Fibroblast of skin of right biceps (primary cell): ENCODE data around the gene XIRP1.

Experiments used
- DNase-seq: peaks from one replicate; pipeline ENCODE4 v3.0.0-alpha.2; 2013

The XIRP1 gene

DNA sequence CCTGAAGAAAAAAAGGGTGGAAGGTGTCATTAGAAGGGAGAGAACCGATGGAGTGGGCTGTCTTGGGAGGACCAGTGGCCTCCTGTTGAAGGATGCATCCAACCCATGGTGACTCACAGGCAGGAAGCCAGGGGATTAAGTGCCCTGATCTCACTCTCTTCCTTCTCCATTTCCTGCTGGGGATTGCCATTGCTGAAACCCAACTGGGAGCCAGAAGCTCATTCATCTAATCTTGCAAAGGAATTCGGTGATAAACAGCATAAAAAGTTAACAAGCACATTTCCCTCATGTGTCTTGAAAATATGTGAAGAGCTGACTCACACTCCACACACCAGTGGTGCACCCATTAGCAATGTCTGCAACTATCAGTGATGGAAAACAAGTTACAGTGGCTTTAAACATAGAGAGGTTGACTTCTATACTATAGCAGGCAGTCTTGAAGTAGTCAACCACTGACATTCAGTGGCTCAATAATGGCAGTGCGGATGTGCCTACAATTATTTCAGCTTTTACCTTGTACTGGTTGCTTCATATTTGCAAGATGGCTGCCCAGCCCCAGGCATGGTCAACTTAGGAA lies 26.2 kb downstream of the XIRP1 start:
- peak; percentile 99 for DNase-seq

DNA sequence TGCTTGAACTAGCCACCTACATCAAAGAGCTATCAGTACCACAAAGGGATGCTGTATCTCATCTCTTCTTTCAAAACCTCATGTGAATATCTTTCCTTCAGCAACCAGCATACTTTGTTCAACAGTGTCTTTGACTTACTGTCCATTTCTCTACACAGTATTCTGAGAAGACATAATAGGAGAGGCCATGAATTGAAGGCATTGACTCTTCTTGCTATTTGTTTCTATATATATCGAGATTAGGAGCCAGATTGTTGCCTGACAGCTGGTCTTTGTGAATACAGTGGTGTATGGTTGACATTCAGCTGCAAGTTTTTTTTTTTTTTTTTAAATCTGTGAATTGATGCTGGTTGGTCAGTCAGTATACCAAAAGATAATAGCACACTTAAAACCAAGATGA lies 26.9 kb downstream of the XIRP1 start:
- DNase-seq: no peak

DNA sequence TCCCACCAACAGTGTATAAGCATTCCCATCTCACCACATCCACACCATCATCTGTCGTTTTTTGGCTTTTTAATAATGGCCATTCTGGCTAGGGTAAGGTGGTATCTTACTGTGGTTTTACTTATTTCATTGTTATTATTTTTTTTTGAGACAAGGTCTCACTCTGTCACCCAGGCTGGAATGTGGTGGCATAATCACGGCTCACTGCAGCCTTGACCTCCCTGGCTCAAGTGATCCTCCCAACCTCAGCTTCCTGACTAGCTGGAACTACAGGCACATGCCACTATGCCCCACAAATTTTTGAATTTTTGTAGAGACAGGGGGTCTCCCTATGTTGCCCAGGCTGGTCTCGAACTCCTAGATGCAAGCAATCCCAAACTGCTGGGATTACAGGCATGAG lies 28.0 kb downstream of the XIRP1 start:
- no peak for DNase-seq

DNA sequence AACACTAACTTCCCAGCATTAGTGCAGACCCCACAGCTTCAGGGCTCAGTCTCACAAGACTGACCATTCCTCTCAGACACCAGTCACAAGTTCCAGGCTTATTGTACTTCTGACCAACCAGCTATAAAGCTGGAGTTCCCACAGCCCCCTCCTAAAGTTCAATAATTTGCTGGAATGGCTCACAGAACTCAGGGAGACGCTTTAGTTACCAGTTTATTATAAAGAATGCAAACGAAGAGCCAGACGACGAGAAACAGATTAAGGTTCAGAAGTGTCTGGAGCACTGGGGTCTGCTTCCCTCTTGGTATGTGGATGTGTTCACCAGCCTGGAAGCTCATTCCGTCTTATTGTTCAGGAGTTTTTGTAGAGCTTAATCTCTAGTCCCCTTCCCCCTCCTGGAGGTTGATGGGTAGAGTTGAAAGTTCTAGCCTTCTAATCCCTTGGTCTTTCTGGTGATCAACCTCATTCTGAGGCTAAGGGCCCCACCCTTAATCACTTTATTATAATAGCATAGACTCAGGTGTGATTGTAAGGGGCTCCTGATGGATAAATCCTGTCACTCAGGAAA lies 34.2 kb downstream of the XIRP1 start:
- no peak for DNase-seq

DNA sequence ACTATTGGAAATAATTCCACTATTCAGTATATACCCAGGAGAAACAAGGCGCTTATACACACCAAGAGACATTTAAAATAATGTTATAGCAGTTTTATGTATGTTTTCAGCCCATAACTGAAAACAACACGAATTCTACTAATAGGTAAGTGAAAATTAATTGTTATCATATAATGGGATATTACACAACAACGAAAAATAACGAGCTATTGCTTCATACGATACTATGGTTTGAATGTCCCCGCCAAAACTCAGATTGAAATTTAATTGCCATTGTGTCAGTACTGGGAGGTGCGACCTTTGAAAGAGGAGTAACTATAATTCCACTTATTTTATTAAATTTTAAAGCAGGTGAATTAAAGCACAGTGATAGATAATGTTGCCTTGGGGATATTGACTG lies 35.0 kb downstream of the XIRP1 start:
- no peak for DNase-seq

DNA sequence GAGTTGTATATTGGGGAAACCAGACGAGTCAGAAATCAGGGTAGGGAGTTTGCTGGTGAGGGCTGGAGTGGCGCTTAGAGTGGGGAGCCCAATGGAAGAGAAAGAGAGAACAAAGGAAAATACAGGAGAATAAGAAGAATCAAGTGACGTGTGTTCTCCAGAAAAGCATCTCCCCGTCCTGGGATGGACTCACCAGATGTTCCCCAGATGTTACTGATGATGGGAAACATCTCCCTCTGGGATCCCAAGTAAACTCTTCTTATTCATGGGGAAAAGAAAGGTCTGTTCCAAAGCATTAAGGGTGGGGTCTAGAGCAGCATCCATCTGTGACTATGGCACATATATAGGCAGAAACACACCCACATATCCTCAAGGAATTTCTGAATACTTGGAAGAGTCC lies 36.0 kb downstream of the XIRP1 start:
- DNase-seq: no peak

DNA sequence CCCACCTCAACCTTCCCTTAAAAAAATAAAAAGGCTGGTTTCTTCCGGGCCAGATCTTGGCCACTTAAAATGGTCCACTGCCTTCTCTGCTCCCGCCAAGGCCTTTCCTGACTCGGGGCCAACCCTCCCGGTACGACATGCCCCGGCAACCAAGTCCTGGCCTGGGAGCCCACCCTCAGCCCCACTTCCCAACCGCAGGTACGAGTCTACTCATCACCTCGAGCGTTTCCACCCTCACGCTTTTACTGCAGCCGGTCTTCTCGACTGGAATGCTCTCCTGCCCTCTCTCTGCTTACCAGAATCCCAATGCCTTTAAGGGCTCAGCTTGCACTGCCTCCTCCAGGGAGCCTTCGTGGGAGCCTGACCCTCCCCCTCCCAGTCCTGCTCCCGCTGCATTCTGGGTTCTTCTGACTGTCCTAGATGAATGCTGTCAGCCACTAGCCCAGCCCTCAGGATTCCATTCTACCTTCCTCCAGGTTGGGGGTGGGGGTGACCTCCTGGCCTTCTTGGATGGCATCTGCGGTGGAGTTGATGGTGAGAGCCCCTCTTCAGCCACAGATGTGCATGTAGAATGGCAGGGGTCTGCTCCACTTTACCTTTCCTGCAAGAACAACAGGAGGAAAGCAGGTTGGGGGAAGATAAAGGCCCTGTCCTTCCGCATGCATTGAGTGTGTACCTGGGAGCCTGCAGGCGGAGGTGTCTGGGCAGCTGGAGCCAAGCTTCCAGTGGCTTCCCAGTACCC lies 37.9 kb downstream of the XIRP1 start:
- peak; percentile 53 for DNase-seq

DNA sequence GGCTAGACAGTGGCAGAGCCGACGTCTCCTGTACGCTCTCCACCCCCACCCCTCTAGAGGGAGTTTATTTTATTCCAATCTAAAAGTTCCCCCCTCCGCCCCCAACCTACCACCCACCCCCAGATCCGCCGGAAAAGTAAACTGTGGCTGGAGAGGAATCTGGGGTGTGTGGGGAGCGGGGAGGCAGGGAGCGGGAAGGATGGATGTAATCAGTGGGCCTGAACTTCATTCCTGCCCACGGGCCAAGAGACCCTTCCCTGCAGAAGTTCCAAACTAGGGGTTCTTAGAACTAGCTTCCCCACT lies 38.5 kb downstream of the XIRP1 start:
- DNase-seq: no peak

DNA sequence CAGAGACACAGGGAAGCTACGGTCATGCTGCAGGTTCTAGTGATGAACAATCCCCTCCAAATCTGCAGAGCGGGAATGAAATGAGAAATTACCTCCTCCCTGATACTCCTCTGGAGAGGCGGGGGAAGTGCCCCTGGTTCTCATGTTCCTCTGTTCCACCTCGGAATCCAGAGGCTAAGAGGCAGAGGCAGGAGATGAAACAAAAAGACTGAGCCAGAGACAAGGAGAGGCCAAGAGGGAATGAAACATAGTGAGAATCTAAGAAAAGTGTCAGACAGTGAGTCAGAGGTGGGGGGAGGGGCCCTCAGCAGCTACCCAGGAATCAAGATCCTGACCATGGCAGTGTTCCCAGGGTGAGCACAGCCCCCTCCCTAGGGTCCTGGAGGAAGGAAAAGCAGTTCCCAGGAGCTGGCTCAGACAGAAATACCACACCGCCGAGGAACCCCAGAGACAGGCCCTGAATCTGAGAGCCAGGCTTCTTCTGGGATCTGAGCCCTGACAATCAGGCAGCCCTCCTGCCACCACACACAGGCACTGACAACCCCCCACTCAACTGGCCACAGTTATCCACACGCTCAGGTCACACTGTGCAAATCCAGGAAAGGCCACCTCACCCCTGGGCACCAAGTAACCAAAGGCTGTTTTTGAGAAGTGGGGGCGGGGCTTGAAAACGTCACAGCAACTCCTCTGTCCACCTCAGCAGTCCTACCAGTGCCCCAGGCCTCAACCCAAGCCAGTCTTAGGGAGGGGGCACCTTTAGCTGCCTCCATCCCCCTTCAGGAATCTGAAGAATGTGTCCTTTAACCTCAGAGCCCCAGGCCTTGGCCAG lies 41.4 kb downstream of the XIRP1 start:
- DNase-seq: peak; percentile 100

DNA sequence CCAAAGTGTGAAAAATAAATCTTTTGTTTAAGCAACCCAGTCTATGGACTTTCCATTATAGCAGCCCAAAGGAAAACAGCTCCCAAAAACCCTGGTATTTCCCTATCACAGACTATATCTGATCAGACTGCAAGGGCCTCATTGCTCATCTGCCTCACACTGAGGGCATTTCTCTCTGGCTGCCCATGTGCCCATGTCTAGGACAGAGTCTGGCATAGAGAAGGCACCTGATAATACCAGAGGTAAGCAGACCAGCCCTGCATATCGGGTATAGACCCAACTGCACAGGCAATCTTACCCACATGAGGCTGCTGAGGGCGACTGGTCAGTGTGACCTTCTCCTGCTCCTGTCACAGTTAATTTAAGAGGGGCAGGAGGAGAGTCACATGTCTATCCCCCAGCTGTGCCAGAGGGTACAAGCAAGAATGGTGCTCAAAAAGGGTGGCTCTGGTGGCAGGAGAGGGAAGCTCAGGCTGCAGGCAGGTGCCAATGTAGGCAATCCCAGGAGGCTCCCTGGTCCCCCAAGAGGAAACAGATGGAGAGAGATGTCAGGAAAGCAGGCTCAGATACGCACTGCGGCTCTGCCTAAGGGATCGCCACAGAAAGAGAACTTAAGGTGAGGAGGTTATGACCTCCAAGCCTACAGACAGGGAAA lies 42.1 kb downstream of the XIRP1 start:
- no peak for DNase-seq

DNA sequence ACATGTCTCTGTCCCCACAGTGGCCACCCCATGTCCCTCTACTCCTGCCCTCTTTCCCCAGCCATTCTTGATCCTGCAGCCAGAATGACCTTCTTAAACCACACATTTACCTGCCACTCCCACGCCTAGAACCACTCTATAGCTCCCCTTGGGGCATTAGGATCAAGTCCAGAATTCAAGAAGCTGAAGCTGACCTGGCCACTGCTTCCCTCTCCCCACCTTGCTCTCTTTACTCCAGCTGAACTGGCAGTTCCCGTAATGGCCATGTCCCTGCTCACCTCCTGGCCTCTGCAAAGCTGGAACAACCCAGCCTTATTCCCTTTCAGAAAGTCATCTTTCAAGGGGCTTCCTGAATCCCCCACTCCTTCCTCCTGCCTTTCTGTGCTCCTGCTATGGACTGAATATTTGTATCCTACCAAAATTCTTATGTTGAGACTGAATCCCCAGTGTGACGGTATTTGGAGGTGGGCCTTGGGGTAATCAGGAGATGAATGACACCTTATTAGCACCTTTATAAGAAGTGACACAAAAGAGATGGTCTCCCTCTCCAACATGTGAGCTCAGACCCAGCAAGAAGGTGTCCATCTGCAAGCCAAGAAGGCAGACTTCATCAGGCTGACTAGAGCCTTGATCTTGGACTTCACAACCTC lies 42.8 kb downstream of the XIRP1 start:
- no peak for DNase-seq

DNA sequence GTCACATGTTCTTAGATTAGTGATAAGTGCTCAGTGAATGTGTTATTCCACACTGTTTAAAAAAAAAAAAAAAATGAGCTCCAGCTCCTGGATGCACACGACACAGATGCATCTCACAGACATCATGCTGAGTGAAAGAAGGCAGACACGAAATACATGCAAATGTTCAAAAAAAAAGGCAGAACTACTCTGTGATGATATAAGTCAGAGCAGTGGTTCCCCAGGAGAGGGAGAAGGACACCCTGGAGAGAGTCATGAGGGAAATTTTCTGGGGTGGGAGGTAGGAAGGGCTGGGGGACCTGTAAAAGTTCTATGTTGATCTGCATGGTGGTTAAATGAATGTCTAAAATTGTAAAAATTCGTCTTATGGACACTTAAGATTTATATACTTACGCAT lies 43.3 kb downstream of the XIRP1 start:
- DNase-seq: no peak

DNA sequence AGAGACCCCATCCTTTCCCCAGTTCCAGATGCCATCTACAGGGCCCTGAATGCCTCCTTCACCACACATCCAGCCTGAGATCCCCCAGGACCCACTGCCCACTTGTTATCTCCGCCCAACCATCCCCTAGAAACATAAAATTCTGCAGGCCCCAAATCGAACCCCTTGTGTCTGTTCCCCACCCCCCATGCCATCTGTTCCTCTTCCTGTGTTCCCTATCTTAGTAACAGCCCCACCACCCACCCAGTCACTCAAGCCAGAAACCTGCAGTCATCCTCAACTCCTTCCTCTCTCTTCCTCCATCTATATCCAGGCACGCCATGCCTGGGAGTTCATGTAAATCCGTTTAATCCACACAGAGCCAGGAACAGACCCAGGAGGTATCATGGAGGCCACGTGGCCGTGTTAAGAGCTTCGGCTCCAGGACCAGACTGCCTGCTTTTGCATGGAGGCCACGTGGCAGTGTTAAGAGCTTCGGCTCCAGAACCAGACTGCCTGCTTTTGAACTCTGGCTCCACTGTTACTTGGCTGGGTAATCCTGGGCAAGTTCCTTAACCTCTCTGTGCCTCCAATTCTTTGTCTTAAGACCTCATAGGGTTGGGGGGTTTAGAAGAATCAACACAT lies 43.8 kb downstream of the XIRP1 start:
- peak; percentile 48 for DNase-seq

DNA sequence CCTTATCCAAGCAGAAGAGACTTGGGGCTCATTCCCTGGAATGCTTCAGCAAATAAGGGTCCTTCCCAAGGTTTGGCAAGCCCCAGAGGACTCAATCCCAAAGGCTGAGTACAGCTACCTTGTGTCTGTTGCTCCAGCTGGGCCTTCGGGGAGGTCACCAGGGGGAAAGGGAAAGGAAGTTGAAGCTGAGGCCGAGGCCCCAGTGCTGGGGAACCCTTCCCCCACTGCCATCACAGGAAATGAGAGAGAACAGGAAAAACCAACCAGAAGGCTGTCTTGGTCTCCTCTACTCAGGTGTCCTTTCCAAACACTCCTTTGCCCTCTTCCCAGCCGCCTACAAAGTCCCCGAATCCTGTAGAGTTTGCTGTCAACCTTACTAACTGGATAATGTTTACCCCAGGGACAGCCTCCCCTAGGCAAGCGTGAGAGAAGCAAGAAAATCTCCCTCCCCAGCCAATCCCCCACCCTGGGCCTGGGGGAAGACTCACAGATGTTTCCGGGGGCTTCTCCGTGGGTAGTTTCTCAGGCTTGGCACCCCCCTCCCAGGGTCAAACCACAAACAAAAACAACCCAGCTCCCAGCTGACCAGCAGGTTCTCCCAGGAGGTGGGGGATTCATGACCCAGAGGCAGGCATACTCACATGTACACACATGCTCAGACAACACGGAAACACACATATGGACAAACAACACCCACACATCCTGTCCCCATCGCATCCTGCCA lies 44.5 kb downstream of the XIRP1 start:
- DNase-seq: peak; percentile 73

DNA sequence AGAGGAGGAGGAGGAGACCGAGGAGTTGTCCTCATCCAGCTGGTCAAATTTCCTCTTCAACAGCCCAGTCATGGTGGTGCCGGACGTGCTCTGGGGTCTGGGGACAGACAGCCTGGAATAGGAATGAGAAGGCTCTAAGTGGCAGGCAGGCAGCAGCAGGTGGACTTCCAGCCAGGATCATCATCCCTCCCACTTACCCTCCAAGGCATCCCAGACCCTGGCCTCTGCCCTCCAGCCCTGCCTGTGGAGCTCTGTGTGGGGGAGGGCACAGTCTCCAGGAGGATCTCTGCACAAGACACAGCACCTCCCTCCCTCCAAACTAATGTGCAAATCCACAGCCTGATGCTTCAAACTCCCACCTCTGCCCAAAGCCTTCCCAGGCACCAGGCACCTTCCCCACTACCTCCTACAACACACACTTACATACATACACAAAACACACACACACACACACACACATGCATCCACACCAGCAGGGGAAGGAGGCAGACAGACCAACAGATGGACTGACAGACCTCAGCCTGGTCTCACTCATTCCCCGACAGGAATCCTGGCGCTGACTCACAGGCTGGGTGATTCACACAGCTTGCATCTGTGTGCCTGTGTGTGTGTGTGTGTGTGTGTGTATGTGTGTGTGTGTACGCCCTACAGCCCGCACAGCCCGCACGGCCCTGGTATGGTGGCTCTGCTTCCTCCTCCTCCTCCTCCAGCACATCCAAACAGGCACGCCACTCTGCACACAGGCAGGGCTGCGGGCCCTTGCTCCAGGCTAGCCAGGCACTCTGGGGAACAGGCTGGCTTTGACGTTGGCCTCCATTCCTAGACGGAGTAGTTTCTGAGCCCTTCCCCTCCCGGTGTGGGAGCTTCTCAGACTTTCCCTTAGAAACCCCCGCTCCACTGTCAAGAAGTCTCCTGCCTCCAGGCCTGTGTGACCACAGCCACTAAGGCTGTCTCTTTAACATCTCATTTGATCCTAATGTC lies 45.5 kb downstream of the XIRP1 start:
- DNase-seq: peak; percentile 99

DNA sequence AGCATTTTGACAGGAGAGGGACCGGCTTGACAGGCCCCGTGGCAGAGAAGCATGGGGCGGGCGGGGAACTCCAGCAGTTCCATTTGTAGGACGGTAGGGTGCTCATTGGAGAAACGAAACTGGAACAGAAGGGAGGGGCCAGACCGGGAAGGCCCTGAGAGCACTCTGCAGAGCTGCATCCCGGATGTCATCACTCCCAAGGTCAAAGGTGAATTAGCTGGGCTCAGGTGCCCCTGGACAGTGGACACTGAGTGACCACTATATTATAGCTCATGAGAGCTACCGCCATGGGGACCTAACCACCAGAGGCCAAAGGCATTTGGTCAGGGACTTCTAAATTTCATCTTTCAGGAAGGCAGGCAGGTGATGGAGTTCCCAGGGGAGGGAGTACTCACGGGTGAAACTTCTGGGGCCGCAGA lies 46.3 kb downstream of the XIRP1 start:
- no peak for DNase-seq

DNA sequence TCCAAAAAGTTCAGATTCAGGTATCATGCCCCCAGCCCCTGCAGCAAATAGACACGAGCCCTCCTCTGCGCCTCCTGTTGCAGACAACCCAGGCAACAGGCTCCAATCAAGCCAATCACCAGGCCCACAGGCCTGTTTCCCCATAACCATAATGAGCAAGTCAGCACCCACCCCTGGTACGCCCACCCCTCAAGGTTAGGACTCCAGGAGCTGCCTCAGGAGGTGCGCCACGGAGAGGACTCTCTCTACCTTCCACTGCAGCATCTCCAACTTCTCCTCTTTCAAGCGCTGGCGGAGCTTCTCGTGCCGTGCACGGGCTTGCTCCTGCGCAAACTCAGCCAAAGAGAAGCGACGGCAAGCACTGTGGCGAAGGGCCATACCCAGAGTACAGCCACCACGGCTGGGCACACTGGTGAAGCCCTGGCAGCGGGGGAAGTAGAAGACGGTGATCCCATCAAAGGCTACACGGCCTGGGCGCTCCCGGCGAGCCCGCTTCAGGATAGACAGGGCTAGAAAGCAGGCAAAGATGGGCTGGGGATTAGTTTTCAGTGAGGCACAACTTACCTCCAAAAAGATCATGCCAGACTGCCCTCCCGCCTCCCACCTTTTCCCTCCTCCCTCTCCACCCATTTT lies 47.5 kb downstream of the XIRP1 start:
- DNase-seq: no peak

DNA sequence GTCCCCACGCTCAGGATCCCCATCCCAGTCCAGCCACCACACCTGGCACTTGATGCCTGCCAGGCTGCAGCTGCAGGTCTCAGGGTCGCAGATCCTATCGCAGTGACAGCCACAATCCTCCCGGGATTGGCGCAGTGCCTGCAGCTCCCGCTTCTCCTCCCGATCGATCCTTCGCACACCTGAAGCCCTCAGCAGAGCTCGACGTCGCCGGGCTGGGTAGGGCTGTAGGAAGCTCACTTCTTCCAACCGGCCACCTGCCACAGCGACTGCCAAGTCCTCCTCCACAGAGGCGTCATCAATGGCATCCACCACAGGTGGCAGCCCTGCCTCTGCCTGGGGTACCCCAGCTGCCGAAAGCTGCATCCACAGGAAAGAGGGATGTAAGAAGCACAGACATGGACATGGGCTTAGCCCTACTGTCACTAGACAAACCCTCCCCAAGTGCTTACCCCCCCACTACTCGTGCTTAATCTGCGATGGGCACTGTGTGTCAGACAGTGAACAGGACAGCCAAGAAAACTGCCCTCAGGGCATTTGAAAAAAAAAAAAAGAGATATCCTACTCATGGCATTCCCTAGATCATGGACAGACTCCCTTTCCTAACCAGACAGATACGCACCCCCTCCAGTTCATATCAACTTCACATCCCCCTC lies 48.2 kb downstream of the XIRP1 start:
- DNase-seq: no peak
